Measurements from ENCODE around the gene ZNF600.
"Not testable (repeated sequence)": the region's sequence is repeated elsewhere in the genome, so short reads cannot be mapped to it uniquely, and the experiment has no call there.

The ZNF600 gene

DNA sequence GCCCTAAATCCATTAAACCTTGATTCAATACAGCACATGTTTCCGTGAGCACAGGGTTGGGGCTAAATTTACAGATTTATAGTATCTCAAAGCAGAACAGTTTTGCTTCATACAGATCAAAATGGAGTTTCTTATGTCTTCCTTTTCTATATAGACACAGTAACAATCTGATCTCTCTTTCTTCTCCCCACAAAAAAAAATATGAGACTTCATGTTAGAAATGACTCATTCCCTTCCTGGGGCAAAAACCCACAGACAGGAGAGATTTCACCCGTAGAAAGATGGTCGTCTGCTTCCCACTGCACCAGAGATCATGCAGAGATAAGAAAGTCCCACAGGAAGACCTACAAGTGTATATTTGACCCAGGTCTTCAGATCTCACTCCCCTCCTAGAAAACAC is 44.1 kb downstream of the ZNF600 start:
- in situ Hi-C loops (cut with MboI; ENCODE audit: low sequenced_read_pairs) = no loop called here

GRCh38 chr19:52741951-52742485 is 44.6 kb downstream of the ZNF600 start:
- in situ Hi-C loops (cut with MboI; ENCODE audit: low sequenced_read_pairs) = no loop called here

DNA sequence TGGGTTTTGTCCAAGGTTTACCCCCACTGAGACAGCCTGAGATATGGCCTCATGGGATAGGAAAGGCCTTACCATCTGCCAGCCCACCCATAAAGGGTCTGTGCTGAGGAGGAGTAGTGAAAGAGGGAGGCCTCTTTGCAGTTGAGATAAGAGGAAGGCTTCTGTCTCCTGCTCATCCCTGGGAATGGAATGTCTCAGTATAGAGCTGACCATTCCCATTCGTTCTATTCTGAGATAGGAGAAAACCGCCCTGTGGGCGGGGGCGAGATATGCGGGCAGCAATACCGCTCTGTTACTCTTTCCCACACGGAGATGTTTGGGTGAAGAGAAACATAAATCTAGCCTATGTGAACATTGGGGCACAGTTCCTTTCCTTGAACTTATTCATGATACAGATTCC is 45.2 kb downstream of the ZNF600 start:
- in situ Hi-C loops (cut with MboI; ENCODE audit: low sequenced_read_pairs) = not testable (repeated sequence)

DNA sequence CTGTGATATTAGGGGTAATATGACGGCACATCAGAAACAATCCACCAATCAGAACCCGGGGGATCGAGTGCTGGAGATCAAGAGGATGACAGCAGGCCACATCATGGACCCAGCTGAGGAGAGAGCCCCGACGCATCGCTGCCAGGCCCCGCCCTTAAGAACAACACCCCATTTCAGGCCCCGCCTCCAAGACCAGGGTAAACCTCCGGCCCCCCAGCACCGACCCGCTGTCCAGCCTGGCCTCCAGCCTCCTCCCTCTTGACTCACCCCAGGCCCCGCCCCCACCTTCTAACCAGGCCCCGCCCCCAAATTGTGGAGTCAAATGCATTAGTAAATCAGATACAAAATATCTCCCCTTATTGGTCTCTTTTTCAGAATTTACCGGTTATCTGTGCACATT is 47.0 kb downstream of the ZNF600 start:
- in situ Hi-C loops (cut with MboI; ENCODE audit: low sequenced_read_pairs) = no loop called here

DNA sequence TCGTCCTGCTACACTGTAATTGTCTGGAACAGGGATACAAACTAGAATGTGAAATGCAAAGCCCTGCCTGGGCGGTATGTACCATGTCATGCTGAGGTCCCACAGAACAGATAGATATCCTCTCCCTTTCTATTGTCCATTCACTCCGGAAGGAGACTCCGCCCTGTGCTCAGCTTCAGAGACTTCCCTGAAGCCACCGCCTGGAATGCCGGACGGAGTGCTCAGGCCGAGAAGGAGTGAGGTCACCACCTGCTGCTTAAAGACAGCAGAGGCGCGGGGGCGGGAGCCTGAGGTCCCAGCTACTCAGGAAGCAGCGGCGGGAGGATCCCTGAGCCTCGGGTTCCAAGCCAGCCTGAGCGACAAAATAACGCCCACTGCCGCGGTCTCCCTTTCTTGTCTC is 50.9 kb downstream of the ZNF600 start:
- in situ Hi-C loops (cut with MboI; ENCODE audit: low sequenced_read_pairs) = no loop called here

DNA sequence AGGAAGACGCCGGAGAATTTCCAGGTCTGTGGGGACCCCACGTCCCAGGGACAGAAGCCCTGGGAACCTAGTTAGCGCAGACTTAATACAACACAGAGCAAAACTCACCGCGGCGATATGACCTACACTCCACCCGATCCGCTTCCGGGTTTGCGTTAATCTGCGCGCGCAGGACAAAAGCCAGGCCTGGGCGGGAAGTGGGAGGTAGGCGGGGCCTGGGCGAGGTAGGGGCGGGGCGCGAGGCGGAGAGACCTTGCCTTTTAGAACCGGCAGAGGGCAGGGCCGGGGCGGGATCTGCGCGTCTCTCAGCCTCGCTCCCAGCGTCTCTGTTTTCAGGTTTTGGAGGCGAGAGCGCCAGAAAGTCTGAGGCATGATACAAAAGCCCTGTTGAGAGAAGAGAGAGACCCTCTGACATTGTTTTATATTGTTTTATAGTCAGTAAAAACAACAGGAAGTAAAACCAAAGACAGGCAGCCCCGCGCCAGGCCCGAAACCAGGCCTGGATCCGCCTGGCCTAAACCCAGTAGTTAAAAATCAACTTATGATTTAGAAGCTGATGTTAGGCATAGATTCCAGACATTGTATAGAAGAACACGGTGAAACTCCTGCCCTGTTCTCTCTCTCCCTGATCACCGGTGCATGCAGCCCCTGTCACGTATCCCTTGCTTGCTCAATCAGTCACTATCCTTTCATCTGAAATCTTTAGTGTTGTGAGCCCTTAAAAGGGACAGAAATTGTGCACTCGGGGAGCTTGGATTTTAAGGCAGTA is 51.5 kb downstream of the ZNF600 start, which contains the start of gene ZNF611:
ZNF611 (minus strand) TSS at position 152 of the 769 bp plus-strand sequence. CDS start 19,150 bp downstream, outside the sequence.
- in situ Hi-C loops (cut with MboI; ENCODE audit: low sequenced_read_pairs) = no loop called here

- in situ Hi-C loops (cut with MboI; ENCODE audit: low sequenced_read_pairs) = no loop called here
Measured at GRCh38 chr19:52734331-52734892, 52.2 kb downstream of the ZNF600 start.

- in situ Hi-C loops (cut with MboI; ENCODE audit: low sequenced_read_pairs) = not testable (repeated sequence)
Measured at GRCh38 chr19:52726051-52726450, 60.5 kb downstream of the ZNF600 start.

DNA sequence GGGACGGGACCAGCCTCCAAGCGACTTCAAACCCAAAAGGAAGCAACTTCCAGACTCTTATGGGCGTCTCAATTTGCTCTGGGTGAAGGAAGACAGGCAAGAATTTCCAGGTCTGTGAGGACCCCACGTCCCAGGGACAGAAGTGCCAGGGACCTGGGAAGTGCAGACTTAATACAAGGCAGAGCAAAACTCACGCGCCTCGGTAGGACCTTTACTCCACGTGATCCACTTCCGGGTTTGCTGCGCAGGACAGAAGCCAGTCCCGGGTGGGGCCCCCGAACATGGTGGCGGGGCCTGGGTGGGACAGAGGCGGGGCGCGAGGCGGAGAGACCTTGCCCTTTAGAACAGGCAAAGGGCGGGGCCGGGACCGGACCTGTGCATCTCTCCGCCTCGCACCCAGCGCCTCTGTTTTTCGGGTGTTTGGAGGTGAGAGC is 61.0 kb downstream of the ZNF600 start:
- in situ Hi-C loops (cut with MboI; ENCODE audit: low sequenced_read_pairs) = no loop called here

GRCh38 chr19:52724701-52725514 is 61.7 kb downstream of the ZNF600 start:
- in situ Hi-C loops (cut with MboI; ENCODE audit: low sequenced_read_pairs) = no loop called here

DNA sequence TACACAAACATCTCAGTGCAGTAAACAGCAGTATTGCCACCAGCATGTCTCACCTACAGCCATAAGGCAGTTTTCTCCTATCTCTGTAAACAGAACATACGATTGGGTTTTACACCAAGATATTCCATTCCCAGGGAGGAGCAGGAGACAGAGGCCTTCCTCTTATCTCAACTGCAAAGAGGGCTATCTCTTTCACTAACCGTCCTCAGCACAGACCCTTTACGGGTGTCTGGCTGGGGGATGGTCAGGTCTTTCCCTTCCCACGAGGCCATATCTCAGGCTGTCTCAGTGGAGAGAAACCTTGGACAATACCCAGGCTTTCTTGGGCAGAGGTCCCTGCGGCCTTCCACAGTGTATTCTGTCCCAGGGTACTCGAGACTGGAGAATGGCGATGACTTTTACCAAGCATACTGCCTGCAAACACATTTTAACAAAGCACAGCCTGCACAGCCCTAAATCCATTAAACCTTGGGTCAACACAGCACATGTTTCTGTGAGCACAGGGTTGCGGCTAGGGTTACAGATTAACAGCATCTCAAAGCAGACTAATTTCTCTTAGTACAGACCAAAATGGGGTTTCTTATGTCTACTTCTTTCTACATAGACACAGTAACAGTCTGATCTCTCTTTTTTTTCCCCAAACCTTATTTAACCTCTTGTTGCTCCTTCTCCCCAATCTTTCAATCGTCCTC is 62.5 kb downstream of the ZNF600 start:
- in situ Hi-C loops (cut with MboI; ENCODE audit: low sequenced_read_pairs) = not testable (repeated sequence)

GRCh38 chr19:52722062-52723003 is 64.3 kb downstream of the ZNF600 start:
- in situ Hi-C loops (cut with MboI; ENCODE audit: low sequenced_read_pairs) = no loop called here

GRCh38 chr19:52720541-52720940 is 66.0 kb downstream of the ZNF600 start:
- in situ Hi-C loops (cut with MboI; ENCODE audit: low sequenced_read_pairs) = not testable (repeated sequence)

DNA sequence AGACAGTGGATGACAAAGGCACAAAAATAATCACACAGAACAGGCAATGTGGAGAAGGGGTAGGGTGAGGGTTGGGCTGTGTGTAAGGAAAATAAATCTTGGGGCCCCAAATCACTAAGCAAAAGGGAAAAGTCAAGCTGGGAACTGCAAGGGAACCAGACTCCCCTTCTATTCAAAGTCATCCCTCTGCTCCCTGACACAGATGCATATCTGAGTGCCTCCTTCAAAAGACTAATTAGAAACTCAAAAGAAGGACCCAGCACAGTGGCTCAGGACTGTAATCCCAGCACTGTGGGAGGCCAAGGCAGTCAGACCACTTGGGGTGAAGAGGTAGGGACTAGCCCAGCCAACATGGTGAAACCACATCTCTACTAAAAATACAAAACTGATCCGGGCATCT is 70.1 kb downstream of the ZNF600 start:
- in situ Hi-C loops (cut with MboI; ENCODE audit: low sequenced_read_pairs) = no loop called here

- in situ Hi-C loops (cut with MboI; ENCODE audit: low sequenced_read_pairs) = not testable (repeated sequence)
Measured at GRCh38 chr19:52715902-52716301, 70.7 kb downstream of the ZNF600 start.

DNA sequence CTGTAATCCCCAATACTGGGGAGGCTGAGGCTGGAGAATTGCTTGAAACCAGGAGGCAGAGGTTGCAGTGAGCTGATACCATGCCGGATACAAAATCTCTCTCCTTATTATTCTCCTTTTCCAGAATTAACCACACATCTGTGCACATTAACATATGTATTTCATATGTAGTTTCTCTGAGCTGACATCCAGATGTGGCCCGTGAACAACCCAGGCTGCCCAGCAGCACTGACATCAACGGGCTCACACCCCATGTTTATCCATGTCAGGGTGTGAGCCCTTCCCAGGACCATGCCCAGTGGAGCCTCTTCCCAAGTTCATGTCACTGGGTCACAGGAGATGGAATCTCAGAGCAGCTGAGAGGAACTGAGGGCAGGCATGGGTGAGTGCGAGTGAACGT is 71.3 kb downstream of the ZNF600 start:
- in situ Hi-C loops (cut with MboI; ENCODE audit: low sequenced_read_pairs) = not testable (repeated sequence)

Measured in hTERT RPE-1 (cell line).